Osteoblast (primary cell): ENCODE measurements around the gene TEX48. TPM values are rescaled to one million over a fixed set of nuclear protein-coding genes. Genes with fewer than 3 reads are reported as not detected.

Experiments used
- DNase-seq: peaks from one replicate; pipeline ENCODE4 v3.0.0; 2011; ENCODE audit warnings: low spot score, mixed read lengths; ENCODE audit not compliant: insufficient read length; ENCODE audit errors: missing footprints
- H2AFZ ChIP-seq: 2 replicates; pipeline ENCODE4 v1.6.0; 2011; ENCODE audit warnings: mild to moderate bottlenecking, low read length
- H3K27ac ChIP-seq: 2 replicates; pipeline ENCODE4 v1.5.1; 2011; ENCODE audit warnings: mild to moderate bottlenecking, low read depth, low read length, moderate library complexity
- H3K27me3 ChIP-seq: 2 replicates; pipeline ENCODE4 v1.6.0; 2012; ENCODE audit warnings: mild to moderate bottlenecking, control low read depth, inconsistent platforms, low read length, moderate library complexity; ENCODE audit not compliant: insufficient read depth
- H3K36me3 ChIP-seq: 2 replicates; pipeline ENCODE4 v1.5.1; 2011; ENCODE audit warnings: mild to moderate bottlenecking, low read length, control low read depth, moderate library complexity; ENCODE audit not compliant: insufficient read depth
- H3K4me1 ChIP-seq: 2 replicates; pipeline ENCODE4 v1.5.1; 2011; ENCODE audit warnings: mild to moderate bottlenecking, low read length, control low read depth, moderate library complexity; ENCODE audit not compliant: insufficient read depth
- H3K4me2 ChIP-seq: 2 replicates; pipeline ENCODE4 v1.6.0; 2011; ENCODE audit warnings: mild to moderate bottlenecking, low read length; ENCODE audit not compliant: insufficient read depth
- H3K4me3 ChIP-seq: fragments of 200-600 bp; sonication (generic); 3 replicates; pipeline ENCODE4 v1.5.1; 2012; ENCODE audit warnings: mild to moderate bottlenecking, low read length, inconsistent platforms; ENCODE audit not compliant: insufficient read depth
- H3K79me2 ChIP-seq: 2 replicates; pipeline ENCODE4 v1.6.0; 2012; ENCODE audit warnings: mild to moderate bottlenecking, low read length, control low read depth, inconsistent platforms; ENCODE audit not compliant: insufficient read depth
- H3K9me3 ChIP-seq: 2 replicates; pipeline ENCODE4 v1.5.1; 2011; ENCODE audit warnings: low read depth, low read length, control low read depth
- H4K20me1 ChIP-seq: 2 replicates; pipeline ENCODE4 v1.6.0; 2012; ENCODE audit warnings: mild to moderate bottlenecking, low read length, control low read depth; ENCODE audit not compliant: insufficient read depth
- total RNA-seq: library from RNA; depleted of rRNA; stranded (reverse); fragments of >200 nt; gene quantifications from 2 replicates; pipeline ENCODE4 v1.2.3, GENCODE V29; 2012
- TF ChIP-seq, protein P1 (sequence below): IDR thresholded peaks from 2 replicates; pipeline ENCODE4 v1.5.1; 2011; ENCODE audit warnings: mild to moderate bottlenecking, low read depth, low read length, moderate library complexity; ENCODE audit errors: extremely low read depth

Gene TEX48
- total RNA-seq, 1 donor: not detected

DNA sequence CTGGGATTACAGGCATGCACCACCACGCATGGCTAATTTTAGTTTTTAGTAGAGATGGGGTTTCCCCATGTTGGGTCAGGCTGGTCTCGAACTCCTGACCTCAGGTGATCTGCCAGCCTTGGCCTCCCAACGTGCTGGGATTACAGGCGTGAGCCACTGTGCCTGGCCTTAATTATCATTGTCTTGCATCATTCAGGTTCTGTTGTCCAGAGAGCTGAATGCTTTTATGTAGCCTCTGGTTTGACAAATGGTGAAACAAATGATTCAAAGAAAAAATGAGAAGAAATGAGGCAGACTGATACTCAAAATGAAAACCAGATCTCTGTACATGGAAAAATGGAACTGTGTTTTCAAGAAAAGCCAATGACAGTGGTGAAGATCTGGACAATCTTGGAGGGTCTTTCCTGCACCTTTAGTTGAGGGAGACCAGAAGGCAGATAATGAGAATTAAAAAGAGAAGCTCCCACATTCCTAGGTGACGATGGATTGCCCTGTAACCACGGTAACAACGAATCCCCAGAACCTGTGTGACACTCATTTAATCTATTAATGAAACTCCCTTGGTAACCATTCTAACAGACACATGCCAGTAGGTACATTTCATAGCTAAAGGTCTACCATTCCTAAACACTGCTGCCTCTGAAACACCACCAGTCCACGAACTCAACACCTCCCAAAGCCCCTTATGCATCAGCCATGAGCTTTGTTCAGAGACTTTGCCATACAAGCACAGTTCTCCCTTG is 1.6 kb downstream of the TEX48 start:
- H4K20me1 ChIP-seq: no peaks in the 10 kb centered on the region
- H3K27me3 ChIP-seq: no peaks in the 10 kb centered on the region
- no peak overlapping the region for H3K4me2 ChIP-seq
- no peaks in the 10 kb centered on the region for H3K36me3 ChIP-seq
- no peak for DNase-seq
- TF ChIP-seq, protein P1, sequence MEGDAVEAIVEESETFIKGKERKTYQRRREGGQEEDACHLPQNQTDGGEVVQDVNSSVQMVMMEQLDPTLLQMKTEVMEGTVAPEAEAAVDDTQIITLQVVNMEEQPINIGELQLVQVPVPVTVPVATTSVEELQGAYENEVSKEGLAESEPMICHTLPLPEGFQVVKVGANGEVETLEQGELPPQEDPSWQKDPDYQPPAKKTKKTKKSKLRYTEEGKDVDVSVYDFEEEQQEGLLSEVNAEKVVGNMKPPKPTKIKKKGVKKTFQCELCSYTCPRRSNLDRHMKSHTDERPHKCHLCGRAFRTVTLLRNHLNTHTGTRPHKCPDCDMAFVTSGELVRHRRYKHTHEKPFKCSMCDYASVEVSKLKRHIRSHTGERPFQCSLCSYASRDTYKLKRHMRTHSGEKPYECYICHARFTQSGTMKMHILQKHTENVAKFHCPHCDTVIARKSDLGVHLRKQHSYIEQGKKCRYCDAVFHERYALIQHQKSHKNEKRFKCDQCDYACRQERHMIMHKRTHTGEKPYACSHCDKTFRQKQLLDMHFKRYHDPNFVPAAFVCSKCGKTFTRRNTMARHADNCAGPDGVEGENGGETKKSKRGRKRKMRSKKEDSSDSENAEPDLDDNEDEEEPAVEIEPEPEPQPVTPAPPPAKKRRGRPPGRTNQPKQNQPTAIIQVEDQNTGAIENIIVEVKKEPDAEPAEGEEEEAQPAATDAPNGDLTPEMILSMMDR: no peak
- no peaks in the 10 kb centered on the region for H3K9me3 ChIP-seq
- H3K27ac ChIP-seq: no peak overlapping the region
- H3K79me2 ChIP-seq: no peaks in the 10 kb centered on the region
- peaks cover 23% of the 10 kb centered on the region for H3K4me1 ChIP-seq
- H3K4me3 ChIP-seq: no peak overlapping the region
- no peak overlapping the region for H2AFZ ChIP-seq

GRCh38 chr9:114678795-114679194 is 3.2 kb downstream of the TEX48 start:
- Histone ChIP-seq H3K36me3 (no peaks in the 10 kb centered on the region), H3K27me3 (no peaks in the 10 kb centered on the region), H3K27ac (no peak overlapping the region), H3K9me3 (no peaks in the 10 kb centered on the region), H4K20me1 (no peaks in the 10 kb centered on the region), H3K4me3 (no peak overlapping the region), H2AFZ (no peak overlapping the region), H3K79me2 (no peaks in the 10 kb centered on the region), H3K4me1 (peaks cover 26% of the 10 kb centered on the region), H3K4me2 (no peak overlapping the region)
- DNase-seq: no peak
- TF ChIP-seq, protein P1: no peak

GRCh38 chr9:114678130-114678529 is 3.9 kb downstream of the TEX48 start:
- TF ChIP-seq, protein P1: no peak
- Histone ChIP-seq H3K36me3 (no peaks in the 10 kb centered on the region), H3K27me3 (no peaks in the 10 kb centered on the region), H3K4me1 (peaks cover 26% of the 10 kb centered on the region), H3K79me2 (no peaks in the 10 kb centered on the region), H2AFZ (no peak overlapping the region), H3K4me2 (no peak overlapping the region), H3K9me3 (no peaks in the 10 kb centered on the region), H4K20me1 (no peaks in the 10 kb centered on the region), H3K4me3 (no peak overlapping the region), H3K27ac (peak overlapping the region; percentile 70)
- no peak for DNase-seq

- Histone ChIP-seq H3K36me3 (no peaks in the 10 kb centered on the region), H4K20me1 (no peaks in the 10 kb centered on the region), H2AFZ (no peak overlapping the region), H3K4me2 (peak overlapping the region; percentile 65), H3K27ac (peak overlapping the region; percentile 70), H3K4me3 (no peak overlapping the region), H3K9me3 (no peaks in the 10 kb centered on the region), H3K27me3 (no peaks in the 10 kb centered on the region), H3K79me2 (no peaks in the 10 kb centered on the region), H3K4me1 (peaks cover 26% of the 10 kb centered on the region)
- peak; percentile 88 for DNase-seq
- TF ChIP-seq, protein P1: no peak
Observed at GRCh38 chr9:114677418-114677817, 4.6 kb downstream of the TEX48 start.
